ENCODE results near the gene FBXO7. TPM values are rescaled to one million over a fixed set of nuclear protein-coding genes. Genes with fewer than 3 reads are reported as not detected.

The FBXO7 gene
- 100 to 1,000 TPM; 197 to 321 (median 253) TPM for total RNA-seq

- intact Hi-C loops (cut with DNase I), result loop anchor here (10.0 kb wide), 1 partner anchor 270 kb away; the partner anchor contains the start of gene RFPL2
- Histone ChIP-seq H3K27me3 (no peaks in the 10 kb centered on the region), H3K27ac (peak within 1 kb of the TSS; percentile 99 to 100 (median 99)), H3K36me3 (no peaks in the 10 kb centered on the region), H3K4me1 (peaks cover 17 to 28% of the 10 kb centered on the region in 2 donors), H3K9me3 (no peaks in the 10 kb centered on the region), H3K4me3 (replicated peaks in 1 of 3) (peak within 1 kb of the TSS; percentile 83 to 90 (median 85))
- TF ChIP-seq CTCF (IDR thresholded peaks at IDR 0.05) (peak in 4 of 6 experiments; percentile 14 to 42 (median 30)), POLR2A (IDR thresholded peaks at IDR 0.05) (peak; percentile 35 to 82)
- peak; percentile 93 to 94 for DNase-seq
- WGBS, 2 donors, result 0 to 2% methylated on average over 23 to 26 of the region's 92 CpGs
Measured at GRCh38 chr22:32474635-32475467, at the start of gene FBXO7. FBXO7 (plus strand) TSS chr22:32474811; CDS start chr22:32475003, 192 bp downstream.

GRCh38 chr22:32426881-32427280 lies 47.7 kb upstream of the FBXO7 start:
- Histone ChIP-seq H3K4me1 (no peaks in the 10 kb centered on the region), H3K4me3 (replicated peaks in 1 of 3) (no peak overlapping the region), H3K36me3 (no peaks in the 10 kb centered on the region), H3K27me3 (no peaks in the 10 kb centered on the region), H3K27ac (no peak overlapping the region), H3K9me3 (no peaks in the 10 kb centered on the region)
- WGBS, 2 donors, result 87 to 91% methylated on average over 4 of the region's 4 CpGs
- intact Hi-C loops (cut with DNase I), result no loop called here
- TF ChIP-seq POLR2A (IDR thresholded peaks at IDR 0.05), result no peak
- no peak for TF ChIP-seq CTCF (IDR thresholded peaks at IDR 0.05)
- no peak for DNase-seq

- WGBS, 2 donors, result 58 to 68% methylated on average over 1 of the region's 1 CpG
- H3K27ac ChIP-seq, result no peak overlapping the region
- no peaks in the 10 kb centered on the region for H3K9me3 ChIP-seq
- H3K4me1 ChIP-seq, result no peaks in the 10 kb centered on the region
- no peaks in the 10 kb centered on the region for H3K36me3 ChIP-seq
- no peak for DNase-seq
- TF ChIP-seq POLR2A (IDR thresholded peaks at IDR 0.05) (no peak), CTCF (IDR thresholded peaks at IDR 0.05) (no peak)
- no peaks in the 10 kb centered on the region for H3K27me3 ChIP-seq
- H3K4me3 ChIP-seq (replicated peaks in 1 of 3), result no peak overlapping the region
- intact Hi-C loops (cut with DNase I), result no loop called here
Measured at GRCh38 chr22:32430352-32430751, 44.3 kb upstream of the FBXO7 start.

GRCh38 chr22:32444068-32444467 lies 30.5 kb upstream of the FBXO7 start:
- TF ChIP-seq CTCF (IDR thresholded peaks at IDR 0.05) (no peak), POLR2A (IDR thresholded peaks at IDR 0.05) (no peak)
- no peak overlapping the region for H3K4me3 ChIP-seq (replicated peaks in 1 of 3)
- no peaks in the 10 kb centered on the region for H3K9me3 ChIP-seq
- no peak overlapping the region for H3K27ac ChIP-seq
- WGBS, 2 donors, result 32 to 41% methylated on average over 6 of the region's 6 CpGs
- intact Hi-C loops (cut with DNase I), result no loop called here
- H3K4me1 ChIP-seq, result peaks cover 0 to 3% of the 10 kb centered on the region in 2 donors
- H3K27me3 ChIP-seq, result no peaks in the 10 kb centered on the region
- H3K36me3 ChIP-seq, result no peaks in the 10 kb centered on the region
- DNase-seq, result no peak

- no peak overlapping the region for H3K4me3 ChIP-seq (replicated peaks in 1 of 3)
- intact Hi-C loops (cut with DNase I), result no loop called here
- H3K9me3 ChIP-seq, result no peaks in the 10 kb centered on the region
- no peak for DNase-seq
- no peaks in the 10 kb centered on the region for H3K27me3 ChIP-seq
- no peak overlapping the region for H3K27ac ChIP-seq
- no peaks in the 10 kb centered on the region for H3K36me3 ChIP-seq
- 63 to 85% methylated on average over 1 of the region's 1 CpG for WGBS, 2 donors
- TF ChIP-seq CTCF (IDR thresholded peaks at IDR 0.05) (no peak), POLR2A (IDR thresholded peaks at IDR 0.05) (no peak)
- H3K4me1 ChIP-seq, result peaks cover 0 to 6% of the 10 kb centered on the region in 2 donors
Measured at GRCh38 chr22:32446321-32446720, 28.3 kb upstream of the FBXO7 start.

Measured in thyroid gland (tissue), 4 donors.